Stimulated activated CD8-positive, alpha-beta memory T cell treated with anti-CD3 and anti-CD28 coated beads, Interleukin-2, amount 100 ng/mL, for 48 hours (primary cell): Measurements from ENCODE around the gene LINC01488.

Experiments used
- DNase-seq, 2 donors: peaks; one replicate each; pipeline ENCODE4 v3.0.0-alpha.2; 2020; ENCODE audit warnings: low read depth in 2 of 2

The LINC01488 gene

DNA sequence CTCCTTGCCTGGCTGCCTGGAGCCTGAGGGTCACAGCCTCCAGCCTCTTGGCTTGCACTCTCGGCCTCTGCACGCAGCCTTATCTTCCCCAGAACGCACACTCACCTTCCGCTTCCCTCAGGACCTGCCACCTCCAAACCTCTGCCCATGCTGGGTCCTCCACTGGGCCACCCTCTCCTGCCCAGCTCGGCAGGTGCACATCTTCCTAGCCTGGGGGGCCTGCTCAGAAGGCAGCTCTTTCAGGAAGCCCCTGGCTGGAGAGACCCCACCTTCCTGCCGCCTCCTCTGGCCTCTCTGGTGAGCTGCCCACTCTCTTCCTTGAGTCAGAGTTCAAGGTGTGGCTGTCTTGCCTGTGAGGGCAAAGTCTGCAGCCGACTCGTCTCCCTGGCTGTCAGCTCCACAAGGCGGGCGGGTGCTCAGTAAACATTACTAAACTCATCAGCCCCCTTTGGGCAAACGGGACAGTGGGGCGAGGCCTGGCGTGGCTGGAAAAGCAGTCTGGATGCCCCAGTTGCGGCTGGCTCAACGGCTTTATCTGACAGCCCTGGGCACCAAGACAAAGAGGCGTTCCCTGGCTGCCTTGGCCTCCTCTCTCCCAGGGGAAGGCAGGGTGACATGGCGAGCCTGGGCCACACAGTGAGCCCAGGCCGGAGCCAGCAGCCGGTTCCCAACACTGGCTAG, 1.7 kb upstream of the LINC01488 start:
- DNase-seq: no peak

DNA sequence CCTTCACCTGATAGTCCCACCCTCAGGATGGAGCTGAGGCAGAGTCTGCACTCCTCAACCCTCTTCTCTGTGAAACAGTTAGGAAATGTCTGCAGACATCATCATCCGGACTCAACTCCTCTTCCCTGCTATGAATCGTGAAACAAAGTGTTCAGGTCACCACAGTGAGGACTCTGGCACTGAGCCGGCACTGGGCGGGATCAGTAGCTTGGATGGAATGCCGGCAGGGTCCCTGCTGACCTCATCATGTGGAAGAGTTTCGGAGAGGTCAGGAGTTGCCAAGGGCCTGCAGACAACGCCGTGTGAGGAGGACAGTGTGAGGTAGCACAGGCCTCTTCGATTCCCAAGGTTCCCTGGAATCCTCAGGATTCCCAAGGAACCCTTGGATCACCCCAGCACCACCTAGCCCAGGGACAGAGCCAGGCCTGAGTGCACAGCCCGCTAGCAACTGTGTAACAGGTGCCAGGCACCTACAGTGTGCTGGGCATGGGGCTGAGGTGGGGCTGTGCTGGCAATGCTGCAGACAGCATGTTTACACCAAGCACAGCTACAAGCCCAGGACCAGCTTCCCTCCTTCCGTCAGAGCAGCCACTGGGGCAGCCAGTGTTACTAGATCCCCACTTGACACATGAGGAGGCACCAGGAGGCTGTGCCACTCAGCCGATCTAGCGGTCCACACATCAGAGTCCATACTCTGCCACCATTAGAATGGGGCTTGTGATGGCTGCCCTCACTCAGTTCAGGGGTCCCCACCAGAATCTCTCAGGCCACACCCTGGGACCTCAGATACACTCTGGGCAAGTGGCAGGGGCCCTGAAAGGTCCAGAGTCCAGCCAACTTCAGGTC, 693 bp upstream of the LINC01488 start:
- DNase-seq: no peak

GRCh38 chr11:69482322-69482721, 859 bp downstream of the LINC01488 start:
- DNase-seq: no peak

- no peak for DNase-seq
Observed at GRCh38 chr11:69483170-69483569, 1.7 kb downstream of the LINC01488 start.

DNA sequence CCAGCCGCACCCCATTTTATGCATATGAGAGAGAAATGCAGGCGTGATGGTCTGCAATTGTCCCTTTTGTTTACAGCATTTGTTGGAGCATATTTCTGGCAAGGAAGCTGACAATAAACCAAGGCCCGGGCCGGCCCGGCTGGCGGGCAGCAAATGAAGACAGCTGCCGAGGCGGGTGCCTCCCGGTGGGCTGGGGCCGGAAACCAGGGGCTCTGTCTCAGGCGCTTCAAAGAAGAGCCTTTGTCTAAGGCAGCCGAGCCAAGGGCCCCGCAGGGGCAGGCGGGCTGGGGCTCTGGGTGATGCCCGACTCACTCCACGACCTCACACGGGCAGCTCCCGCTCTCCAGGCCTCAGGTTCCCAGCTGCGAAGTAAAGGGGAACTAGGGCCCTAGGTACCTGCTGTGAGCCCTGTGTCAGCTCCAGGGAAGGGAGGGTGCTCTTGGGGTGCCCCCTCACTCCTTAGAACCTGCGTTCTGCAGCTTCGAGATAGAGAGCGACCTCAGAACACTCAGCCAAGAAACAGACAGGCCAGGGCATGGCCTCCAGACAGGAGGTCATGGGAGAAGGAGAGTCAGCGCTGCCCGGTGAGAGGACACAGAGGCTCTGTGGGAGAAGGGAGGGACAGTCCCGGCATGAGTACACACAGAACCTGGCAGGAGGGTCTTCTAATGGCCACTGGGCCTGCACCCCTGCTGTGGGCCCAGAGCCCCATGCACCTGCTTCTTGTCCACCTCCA, 2.4 kb downstream of the LINC01488 start:
- no peak for DNase-seq

DNA sequence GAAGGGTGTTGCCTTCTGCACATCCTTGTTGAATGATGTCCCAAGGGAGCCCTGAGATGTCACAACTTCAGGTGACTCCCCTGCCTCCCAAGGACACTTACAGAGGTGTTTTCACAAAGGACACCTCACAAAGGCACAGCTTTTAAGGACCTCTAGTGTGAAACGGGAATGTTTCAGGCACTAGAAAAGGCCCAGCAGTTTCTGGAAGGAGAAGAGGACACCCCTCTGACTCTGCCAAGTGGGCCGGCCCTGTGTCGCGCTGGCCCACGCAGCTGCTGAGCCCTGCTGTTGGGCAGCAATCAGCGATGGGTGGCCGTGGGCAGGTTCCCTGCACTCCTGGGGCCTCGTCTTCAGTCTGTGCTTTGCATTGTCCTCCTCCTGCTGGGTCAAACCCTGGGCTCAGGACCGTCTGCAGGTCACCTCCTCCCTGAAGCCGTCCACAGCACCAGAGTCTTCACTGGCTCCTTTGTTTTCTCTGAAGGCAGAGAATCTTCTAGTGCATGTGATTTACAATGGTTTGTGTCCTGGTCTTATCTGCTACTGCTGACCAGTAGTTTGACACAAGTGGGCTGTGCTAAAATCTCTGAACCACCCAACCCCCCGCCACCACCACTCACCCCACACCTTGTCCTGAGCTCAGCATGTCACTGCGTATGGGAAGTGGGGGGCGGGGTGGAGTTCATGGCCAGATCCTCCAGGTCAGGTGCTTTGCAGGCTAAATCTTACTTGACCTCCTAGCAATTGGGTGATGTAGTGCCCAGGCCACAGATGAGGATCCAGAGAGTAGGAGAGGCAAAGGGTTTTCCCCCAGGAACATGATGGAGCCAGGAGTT, 3.2 kb downstream of the LINC01488 start:
- no peak for DNase-seq

DNA sequence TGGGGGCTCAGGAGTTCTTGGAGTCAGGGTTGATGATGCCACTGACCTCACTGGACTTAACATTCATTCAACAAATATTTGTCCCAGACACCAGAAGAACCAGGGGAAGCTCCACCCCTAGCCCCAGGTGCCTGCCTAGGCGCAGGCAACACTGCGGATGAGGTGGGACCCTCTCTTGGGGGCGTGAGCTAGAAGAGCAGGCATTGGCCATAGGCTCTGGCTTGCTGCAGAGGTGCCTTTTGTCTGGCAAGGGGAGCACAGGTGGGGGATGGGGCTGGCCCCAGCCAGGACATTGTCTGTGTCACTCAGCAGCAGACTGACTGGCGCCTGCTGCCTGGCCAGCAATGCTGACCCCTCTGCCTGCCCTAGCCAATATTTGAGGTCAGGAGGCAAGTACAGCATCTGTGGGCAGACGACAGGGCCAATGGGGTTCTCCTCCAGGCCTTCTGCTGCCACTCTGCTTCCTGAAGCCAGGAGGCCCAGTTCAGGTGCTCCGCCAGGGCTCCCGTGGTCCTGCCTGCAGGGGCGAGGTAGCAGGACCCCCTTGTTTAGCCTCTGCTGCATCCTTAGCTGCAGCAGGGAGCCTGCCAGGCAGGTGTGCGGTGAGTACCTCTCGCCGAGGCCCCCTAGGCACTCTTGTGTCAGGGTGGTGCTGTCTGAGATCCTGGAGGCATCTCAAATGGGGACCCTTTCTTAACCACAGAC, 4.0 kb downstream of the LINC01488 start:
- DNase-seq: no peak

- no peak for DNase-seq
Observed at GRCh38 chr11:69486056-69486772, 4.8 kb downstream of the LINC01488 start.

DNA sequence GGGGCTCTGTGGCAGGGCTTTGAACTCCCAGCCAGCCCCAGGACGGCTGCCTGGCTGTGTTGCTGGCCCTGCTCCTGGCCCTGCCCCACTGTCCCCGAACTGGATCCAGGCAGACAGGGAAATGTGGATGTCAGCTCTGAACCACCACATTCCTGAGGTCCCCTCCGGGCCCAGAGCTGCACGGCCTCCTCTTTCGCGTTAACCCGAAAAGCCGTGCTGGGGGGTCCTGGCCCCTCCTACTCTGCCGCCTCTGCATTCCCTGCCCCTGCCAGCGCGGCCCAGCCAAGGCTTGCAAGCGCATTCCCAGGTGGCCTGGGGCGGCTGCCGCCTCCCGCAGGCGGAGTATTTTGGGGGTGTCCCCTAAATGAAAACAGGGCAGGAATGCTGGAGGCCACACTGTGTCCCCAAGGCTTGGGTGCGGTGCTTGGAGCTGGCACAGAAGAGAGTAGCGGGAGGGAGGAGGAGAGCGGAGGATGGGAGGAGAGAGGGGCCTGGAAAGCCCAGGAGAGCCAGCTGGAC, 5.4 kb downstream of the LINC01488 start:
- DNase-seq: no peak

DNA sequence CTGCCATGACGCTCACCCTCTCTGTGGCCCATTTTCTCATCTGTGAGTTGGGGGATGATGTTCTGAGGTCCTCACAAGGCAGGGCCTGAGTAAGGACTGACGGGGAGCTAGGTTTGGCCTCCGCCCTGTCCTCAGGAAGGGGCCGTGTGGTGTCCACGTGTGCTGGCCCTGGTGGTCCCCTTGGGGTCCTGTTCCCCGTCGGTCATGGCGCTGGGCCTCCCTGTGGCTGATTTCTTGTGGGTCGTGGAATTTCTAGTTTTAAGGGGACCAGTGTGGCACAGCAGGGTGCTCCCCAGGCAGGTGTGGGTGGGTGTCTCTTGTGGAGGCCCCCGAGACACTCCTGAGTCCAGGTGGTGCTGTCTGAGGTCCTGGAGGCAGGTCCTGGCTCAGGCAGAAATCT, 5.9 kb downstream of the LINC01488 start:
- no peak for DNase-seq

GRCh38 chr11:69487849-69488542, 6.5 kb downstream of the LINC01488 start:
- DNase-seq: no peak

GRCh38 chr11:69488543-69488940, 7.1 kb downstream of the LINC01488 start:
- no peak for DNase-seq

DNA sequence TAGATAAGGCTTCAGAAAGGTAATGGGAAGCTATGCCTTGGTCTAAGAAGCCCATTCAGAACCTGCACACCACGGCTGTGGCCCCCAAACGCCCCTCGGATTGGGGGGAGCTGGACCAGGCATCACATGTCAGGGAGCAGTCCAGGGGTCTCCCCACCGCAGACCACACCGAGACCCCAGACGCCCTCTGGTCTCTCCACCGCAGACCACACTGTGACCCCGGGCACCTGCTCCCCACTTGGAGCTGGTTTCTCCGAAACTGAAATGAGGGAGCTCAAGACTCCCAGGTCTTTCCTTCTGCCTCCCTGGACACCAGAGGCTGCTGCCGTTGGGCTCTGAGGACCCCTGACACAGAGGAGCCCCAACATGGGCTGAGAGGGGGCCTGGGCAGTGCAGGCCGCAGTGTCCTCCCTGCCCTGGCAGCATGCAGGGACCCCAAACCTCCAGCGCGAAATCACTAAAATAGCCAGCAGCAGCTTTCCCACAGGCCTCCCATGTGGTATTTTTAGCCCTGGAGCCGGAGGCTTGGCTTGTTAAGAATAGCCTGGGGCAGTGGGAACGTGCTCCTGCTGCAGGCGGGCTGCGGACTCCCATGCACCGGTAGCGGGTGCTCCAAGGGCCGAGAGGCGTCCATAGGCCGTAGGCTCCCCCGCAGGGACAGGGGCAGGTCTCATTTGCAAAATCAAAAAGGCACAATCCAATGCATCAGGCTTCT, 7.7 kb downstream of the LINC01488 start:
- DNase-seq: no peak

DNA sequence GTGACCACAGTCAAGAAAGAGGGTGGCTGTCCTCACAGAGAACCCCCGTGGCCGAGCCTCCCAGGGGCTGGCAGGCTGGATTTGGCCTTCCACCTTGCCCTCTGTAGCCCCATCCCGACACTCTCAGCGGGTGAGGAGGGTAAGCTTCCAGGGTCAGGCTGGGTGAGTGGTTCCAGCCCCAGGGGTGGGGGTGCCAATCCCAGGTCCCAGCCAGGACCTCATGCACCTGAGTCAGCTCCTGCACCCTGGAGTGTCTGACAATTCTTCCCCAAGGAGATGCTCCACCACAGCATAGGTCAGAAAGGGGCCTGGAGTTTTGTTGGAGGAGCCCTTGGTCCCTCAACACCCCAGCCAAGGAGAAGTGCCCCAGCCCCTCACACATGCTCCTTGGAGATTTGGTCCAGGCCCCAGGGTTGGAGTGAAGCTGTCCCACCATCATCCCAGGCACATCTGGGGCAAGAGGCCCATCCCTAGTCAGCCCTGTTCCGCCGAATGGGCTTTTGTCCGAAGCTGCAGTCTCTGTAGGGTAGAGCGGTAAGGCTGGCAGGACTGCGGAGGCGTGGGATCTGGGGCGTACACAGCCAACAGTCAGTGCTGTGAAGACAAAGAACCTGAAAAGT, 8.4 kb downstream of the LINC01488 start:
- no peak for DNase-seq

DNA sequence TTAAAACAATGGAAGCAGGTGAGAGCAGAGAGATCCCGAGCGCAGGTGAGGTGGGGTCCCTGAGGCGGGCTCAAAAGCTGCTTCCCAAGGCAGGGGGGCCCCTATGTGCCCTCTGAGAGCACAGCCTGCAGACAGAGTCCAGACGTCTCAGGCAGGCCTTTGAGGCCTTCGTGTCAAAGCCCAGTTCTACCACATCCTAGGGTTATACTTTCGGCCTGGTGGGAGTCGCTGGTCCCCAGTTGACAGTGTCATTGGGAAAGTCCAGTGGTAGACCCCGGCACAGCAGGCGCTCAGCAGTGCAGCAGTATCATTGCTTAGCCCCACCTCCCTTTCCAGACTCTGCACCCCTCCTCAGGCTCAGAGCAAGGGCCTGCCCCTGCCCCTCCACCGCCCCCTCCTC, 9.1 kb downstream of the LINC01488 start:
- no peak for DNase-seq

- no peak for DNase-seq
Observed at GRCh38 chr11:69491071-69492031, 9.9 kb downstream of the LINC01488 start.
